ENCODE data around the gene STARD13. TPM values are rescaled to one million over a fixed set of nuclear protein-coding genes. Genes with fewer than 3 reads are reported as not detected.
A peak's percentile ranks its signal among the peaks of the same experiment; 100 is the strongest.

STARD13 gene
- total and polyA plus RNA-seq, 8 donors = 21.9 to 43.6 (median 24.6) TPM

- H3K27me3 ChIP-seq = no peaks in the 10 kb centered on the region
- peak overlapping the region; percentile 46 to 76 for H3K27ac ChIP-seq
- H3K36me3 ChIP-seq = peaks cover 0 to 82% of the 10 kb centered on the region in 2 donors
- H3K9me3 ChIP-seq = no peaks in the 10 kb centered on the region
- ATAC-seq (peak; percentile 48), DNase-seq (no peak)
- no peak for TF ChIP-seq CTCF (IDR thresholded peaks at IDR 0.05)
- H3K4me1 ChIP-seq = peaks cover 13 to 27% of the 10 kb centered on the region in 2 donors
- intact Hi-C loops (cut with DNase I) = no loop called here
- no peak overlapping the region for H3K4me3 ChIP-seq
Measured at GRCh38 chr13:33110713-33111413, 174.7 kb downstream of the STARD13 start.

- intact Hi-C loops (cut with DNase I) = no loop called here
- DNase-seq (no peak), ATAC-seq (peak; percentile 12)
- no peak overlapping the region for H3K4me3 ChIP-seq
- H3K9me3 ChIP-seq = no peaks in the 10 kb centered on the region
- peak overlapping the region; percentile 46 to 76 for H3K27ac ChIP-seq
- peaks cover 0 to 82% of the 10 kb centered on the region in 2 donors for H3K36me3 ChIP-seq
- no peak for TF ChIP-seq CTCF (IDR thresholded peaks at IDR 0.05)
- H3K27me3 ChIP-seq = no peaks in the 10 kb centered on the region
- H3K4me1 ChIP-seq = peaks cover 13 to 27% of the 10 kb centered on the region in 2 donors
Measured at GRCh38 chr13:33110386-33110712, 175.2 kb downstream of the STARD13 start.

DNA sequence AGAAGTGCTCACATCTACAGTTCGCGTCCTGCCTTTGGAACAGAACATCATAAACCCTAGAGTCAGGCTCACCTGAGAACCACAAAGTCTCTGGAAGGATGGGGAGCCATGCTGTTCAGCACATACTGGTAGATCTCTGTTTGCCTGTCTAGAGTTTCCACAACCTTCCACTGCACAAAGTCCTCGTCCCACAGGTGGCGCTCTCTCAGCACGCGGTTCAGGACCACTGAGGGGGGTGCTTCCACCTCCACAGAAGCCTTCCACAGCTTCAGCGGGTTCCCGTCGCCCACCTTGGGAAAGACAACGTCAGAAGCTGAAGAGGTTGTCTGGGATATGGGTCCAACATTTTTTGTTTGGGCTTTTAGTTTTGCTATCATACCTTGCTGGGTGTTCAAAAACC is 175.8 kb downstream of the STARD13 start:
- Histone ChIP-seq H3K4me1 (peaks cover 13 to 27% of the 10 kb centered on the region in 2 donors), H3K27me3 (no peaks in the 10 kb centered on the region), H3K9me3 (no peaks in the 10 kb centered on the region), H3K27ac (peak overlapping the region in 1 of 2 donors; percentile 76), H3K36me3 (peaks cover 0 to 84% of the 10 kb centered on the region in 2 donors), H3K4me3 (no peak overlapping the region)
- intact Hi-C loops (cut with DNase I) = no loop called here
- TF ChIP-seq CTCF (IDR thresholded peaks at IDR 0.05) = no peak
- DNase-seq = no peak
- no peak for ATAC-seq

GRCh38 chr13:33109271-33109697 is 176.3 kb downstream of the STARD13 start:
- DNase-seq (no peak), ATAC-seq (no peak)
- H3K9me3 ChIP-seq = no peaks in the 10 kb centered on the region
- H3K27me3 ChIP-seq = no peaks in the 10 kb centered on the region
- H3K27ac ChIP-seq = peak overlapping the region in 1 of 2 donors; percentile 76
- H3K36me3 ChIP-seq = peaks cover 0 to 84% of the 10 kb centered on the region in 2 donors
- intact Hi-C loops (cut with DNase I) = no loop called here
- no peak overlapping the region for H3K4me3 ChIP-seq
- peaks cover 13 to 27% of the 10 kb centered on the region in 2 donors for H3K4me1 ChIP-seq
- no peak for TF ChIP-seq CTCF (IDR thresholded peaks at IDR 0.05)

DNA sequence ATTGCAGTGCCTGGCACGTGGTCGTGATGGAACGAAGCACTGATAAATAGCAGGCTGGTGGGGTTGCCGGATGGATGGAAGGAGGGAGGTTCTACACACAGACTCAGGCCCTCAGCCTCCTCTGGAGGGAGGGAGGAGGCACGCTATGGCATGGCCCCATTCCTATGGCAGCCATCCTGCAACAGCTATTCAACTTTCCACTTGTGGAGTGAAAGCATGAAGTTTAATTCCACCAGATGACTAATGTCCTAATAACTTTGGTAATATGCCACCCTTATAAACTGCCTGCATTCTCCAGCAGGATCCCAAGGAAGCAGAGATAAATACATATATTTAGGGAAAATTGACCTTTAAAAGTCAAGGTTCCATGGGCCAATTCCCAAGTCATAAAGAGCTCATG is 176.9 kb downstream of the STARD13 start:
- TF ChIP-seq CTCF (IDR thresholded peaks at IDR 0.05) = no peak
- Histone ChIP-seq H3K4me1 (peaks cover 13 to 27% of the 10 kb centered on the region in 2 donors), H3K36me3 (peaks cover 0 to 82% of the 10 kb centered on the region in 2 donors), H3K4me3 (no peak overlapping the region), H3K9me3 (no peaks in the 10 kb centered on the region), H3K27ac (no peak overlapping the region), H3K27me3 (no peaks in the 10 kb centered on the region)
- intact Hi-C loops (cut with DNase I) = no loop called here
- DNase-seq = no peak
- ATAC-seq = no peak

Data from left lung (tissue), 10 donors.